NCI-H1694 (cell line): ENCODE measurements around the gene WDSUB1.

Experiments
- DNase-seq: peaks from one replicate; lab custom pipeline; 2025; lab: John Stamatoyannopoulos, UW

Gene WDSUB1

GRCh38 chr2:159265171-159265576, 21.3 kb downstream of the WDSUB1 start:
- DNase-seq, result no peak

- DNase-seq, result no peak
Measured at GRCh38 chr2:159262904-159263303, 23.6 kb downstream of the WDSUB1 start.

GRCh38 chr2:159262226-159262625, 24.3 kb downstream of the WDSUB1 start:
- no peak for DNase-seq

GRCh38 chr2:159256159-159256558, 30.3 kb downstream of the WDSUB1 start:
- no peak for DNase-seq

GRCh38 chr2:159252905-159253304, 33.6 kb downstream of the WDSUB1 start:
- DNase-seq, result no peak

GRCh38 chr2:159251296-159252173, 35.0 kb downstream of the WDSUB1 start:
- no peak for DNase-seq

- no peak for DNase-seq
Measured at GRCh38 chr2:159249990-159250715, 36.4 kb downstream of the WDSUB1 start.

GRCh38 chr2:159246325-159246988, 40.0 kb downstream of the WDSUB1 start:
- DNase-seq, result no peak

GRCh38 chr2:159243529-159243928, 43.0 kb downstream of the WDSUB1 start:
- DNase-seq, result no peak

GRCh38 chr2:159234868-159235267, 51.6 kb downstream of the WDSUB1 start:
- DNase-seq, result no peak

- no peak for DNase-seq
Measured at GRCh38 chr2:159232456-159233170, 53.9 kb downstream of the WDSUB1 start.

- no peak for DNase-seq
Measured at GRCh38 chr2:159230145-159230877, 56.2 kb downstream of the WDSUB1 start.

GRCh38 chr2:159229476-159230144, 56.9 kb downstream of the WDSUB1 start:
- no peak for DNase-seq

- peak; percentile 27 for DNase-seq
Measured at GRCh38 chr2:159228081-159228581, 58.4 kb downstream of the WDSUB1 start.

GRCh38 chr2:159227467-159227866, 59.0 kb downstream of the WDSUB1 start:
- DNase-seq, result no peak

- no peak for DNase-seq
Measured at GRCh38 chr2:159226608-159227385, 59.7 kb downstream of the WDSUB1 start.

- DNase-seq, result no peak
Measured at GRCh38 chr2:159226059-159226461, 60.4 kb downstream of the WDSUB1 start.

- no peak for DNase-seq
Measured at GRCh38 chr2:159225025-159226016, 61.2 kb downstream of the WDSUB1 start.
